Medulla oblongata (tissue), 1 donor: Measurements from ENCODE around the gene UQCRC1.

Source experiments
- DNase-seq: peaks from one replicate; pipeline ENCODE4 v3.0.0-alpha.2; 2015; ENCODE audit errors: extremely low spot score

UQCRC1 gene

GRCh38 chr3:48633743-48634142 is 24.3 kb upstream of the UQCRC1 start:
- DNase-seq: no peak

- no peak for DNase-seq
Measured at GRCh38 chr3:48633256-48633655, 23.8 kb upstream of the UQCRC1 start.

DNA sequence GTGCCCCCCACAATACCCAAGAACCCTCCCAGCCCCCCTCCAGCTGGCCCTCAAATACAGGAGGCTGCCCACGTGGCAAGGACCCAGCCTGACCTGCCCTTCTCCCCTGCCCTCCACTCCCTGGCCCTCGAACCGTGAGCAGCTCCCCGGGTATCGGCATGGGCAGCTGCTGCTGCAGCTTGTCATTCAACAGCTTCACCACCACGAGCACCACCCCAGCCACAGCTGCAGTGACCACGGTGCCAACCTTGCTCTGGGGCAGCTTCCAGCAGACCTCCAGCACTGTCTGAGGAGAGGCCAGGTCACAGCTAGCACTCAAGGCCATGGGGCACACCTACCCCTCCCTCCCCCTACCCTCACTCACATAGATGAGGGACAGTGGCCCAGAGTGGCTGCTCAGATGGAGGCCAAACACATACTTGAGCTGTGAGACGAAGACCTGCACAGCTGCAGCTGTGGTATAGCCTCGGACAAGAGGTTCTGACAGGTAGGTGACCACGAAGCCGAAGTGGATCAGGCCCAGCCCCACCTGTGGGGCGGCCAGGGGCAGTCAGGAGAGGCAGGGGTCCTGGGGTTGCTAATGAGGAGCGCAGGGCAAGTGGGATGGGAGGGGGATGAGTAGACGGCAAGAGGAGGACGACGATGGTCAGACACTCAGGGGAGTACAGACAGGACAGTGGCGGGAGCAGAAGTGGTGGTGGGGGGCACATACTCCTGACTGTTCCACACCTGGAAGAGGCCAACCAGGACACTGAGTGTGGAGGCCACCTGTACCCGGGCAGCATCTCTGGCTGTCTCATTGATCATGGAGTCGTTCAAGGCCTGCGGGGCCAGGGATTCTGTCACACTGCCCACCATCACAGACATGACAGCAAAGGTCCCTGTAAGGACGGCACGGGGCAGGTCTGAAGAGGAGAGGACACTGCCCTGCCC is 22.3 kb upstream of the UQCRC1 start:
- DNase-seq: no peak

- DNase-seq: no peak
Measured at GRCh38 chr3:48630833-48631232, 21.4 kb upstream of the UQCRC1 start.

GRCh38 chr3:48630407-48630806 is 21.0 kb upstream of the UQCRC1 start:
- DNase-seq: no peak

DNA sequence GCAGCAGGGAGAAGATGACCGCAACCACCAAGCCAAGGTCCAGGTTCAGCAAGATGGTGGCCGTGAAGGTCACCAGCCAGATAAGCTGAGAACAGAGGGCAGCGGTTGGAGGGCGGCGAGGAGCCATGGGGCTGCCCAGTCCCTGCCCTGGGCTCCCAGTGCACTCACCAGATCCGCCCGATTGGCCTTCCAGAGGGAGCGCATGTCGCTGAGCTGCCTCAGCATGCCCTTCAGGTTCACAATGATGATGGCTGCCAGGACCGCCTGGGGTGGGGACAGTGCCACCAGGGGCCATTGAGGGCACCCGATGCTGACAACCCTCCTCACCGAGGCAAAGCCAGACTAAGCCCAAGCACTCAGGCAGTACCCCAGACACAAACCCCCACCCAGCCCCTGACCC is 20.4 kb upstream of the UQCRC1 start:
- no peak for DNase-seq

GRCh38 chr3:48628277-48629017 is 19.0 kb upstream of the UQCRC1 start:
- DNase-seq: no peak

- DNase-seq: no peak
Measured at GRCh38 chr3:48625600-48625999, 16.2 kb upstream of the UQCRC1 start.

DNA sequence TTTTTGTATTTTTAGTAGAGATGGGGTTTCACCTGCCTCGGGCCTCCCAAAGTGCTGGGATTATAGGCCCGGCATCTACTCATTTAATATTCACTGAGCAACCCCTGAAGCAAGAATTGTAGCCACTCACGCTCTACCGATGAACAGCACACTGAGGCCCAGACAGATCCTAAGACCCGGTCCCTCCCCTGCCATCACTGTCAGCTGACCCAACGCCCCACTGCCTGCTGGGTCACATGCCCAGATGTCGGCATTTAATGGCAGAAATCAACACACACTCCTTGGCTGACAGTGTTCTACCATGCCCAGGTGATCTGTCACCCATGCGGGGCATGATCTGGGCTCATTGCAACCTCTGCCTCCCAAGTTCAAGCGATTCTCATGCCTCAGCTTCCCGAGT is 15.3 kb upstream of the UQCRC1 start:
- DNase-seq: no peak

DNA sequence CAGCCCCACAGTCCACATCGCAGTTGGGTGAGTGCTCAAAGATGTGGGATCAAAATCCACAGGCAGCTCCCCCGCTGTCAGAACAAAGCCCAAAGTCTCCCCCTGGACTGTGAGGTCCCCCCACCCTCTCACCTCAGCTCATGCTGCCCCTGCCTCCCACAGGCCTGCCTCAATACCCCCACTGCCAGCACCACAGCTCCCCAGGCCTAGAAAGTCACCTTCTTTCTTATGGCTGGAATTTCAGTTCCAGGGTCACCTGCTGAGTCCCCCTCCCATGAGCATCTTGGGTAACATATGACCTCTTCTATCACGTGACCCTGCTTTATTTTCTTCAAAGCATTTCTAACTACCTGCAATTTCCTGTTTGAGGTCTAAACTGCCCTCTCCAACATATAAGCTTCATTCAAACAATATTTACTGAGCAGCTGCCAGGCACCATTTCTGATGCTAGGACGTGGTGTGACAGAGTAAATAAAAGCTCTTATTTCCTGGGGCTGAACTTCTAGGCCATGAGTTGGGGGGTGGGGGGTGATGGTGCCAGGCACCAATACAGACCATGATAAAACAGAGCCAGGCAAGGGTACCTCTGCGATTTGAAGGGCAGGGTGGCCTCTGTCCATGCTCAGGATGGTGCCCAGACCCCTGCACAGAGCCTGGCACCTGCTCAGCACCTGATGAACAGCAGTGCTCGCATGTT is 14.6 kb upstream of the UQCRC1 start:
- DNase-seq: no peak

DNA sequence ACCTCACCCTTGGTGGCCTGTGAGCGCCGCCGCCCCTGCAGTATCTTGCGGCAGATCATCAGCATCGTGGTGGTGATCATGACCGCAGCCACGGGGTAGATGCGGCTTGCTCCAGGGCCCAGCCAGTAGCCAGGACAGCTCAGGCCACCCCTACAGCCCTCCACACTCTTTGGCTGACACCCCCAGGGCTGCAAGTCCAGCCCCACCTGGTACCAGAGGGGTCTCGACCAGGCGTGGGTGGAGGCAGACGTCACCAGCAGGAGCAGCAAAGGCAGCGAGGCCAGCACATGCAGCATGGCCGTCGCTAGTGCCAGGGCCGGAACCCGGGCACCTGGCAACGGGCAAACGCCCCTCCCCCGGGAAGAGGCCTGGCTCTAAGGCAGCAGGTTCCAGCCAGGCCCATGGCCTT is 12.0 kb upstream of the UQCRC1 start, which contains the start of gene TMEM89:
TMEM89 (minus strand) TSS at position 309 of the 409 bp plus-strand sequence; CDS start at position 296, 13 bp downstream.
- DNase-seq: no peak

GRCh38 chr3:48619541-48620524 is 10.4 kb upstream of the UQCRC1 start:
- DNase-seq: no peak

- no peak for DNase-seq
Measured at GRCh38 chr3:48617559-48617958, 8.1 kb upstream of the UQCRC1 start.

GRCh38 chr3:48614044-48614443 is 4.6 kb upstream of the UQCRC1 start:
- DNase-seq: no peak

DNA sequence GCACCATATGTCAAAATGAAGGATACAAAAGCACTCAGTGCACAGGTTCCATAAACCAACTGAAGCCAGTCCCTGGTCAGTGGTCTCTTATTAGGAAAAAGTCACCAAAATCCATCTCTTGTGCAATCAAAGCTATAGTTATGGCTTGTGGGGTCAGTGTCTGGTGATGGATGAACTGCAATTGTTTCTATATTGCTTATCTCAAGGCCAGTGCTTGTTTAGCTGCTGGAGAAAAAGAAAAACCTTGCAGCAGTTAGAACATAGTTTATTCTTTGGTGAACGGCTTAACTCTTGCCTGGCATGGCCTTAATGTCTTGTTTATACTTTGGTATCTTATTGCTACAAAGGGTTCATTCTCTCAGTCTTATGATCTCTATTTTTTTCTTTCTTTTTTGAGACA is 2.9 kb upstream of the UQCRC1 start:
- no peak for DNase-seq

- no peak for DNase-seq
Measured at GRCh38 chr3:48607519-48607918, 1.9 kb downstream of the UQCRC1 start.

- DNase-seq: no peak
Measured at GRCh38 chr3:48601622-48601994, 7.8 kb downstream of the UQCRC1 start.

DNA sequence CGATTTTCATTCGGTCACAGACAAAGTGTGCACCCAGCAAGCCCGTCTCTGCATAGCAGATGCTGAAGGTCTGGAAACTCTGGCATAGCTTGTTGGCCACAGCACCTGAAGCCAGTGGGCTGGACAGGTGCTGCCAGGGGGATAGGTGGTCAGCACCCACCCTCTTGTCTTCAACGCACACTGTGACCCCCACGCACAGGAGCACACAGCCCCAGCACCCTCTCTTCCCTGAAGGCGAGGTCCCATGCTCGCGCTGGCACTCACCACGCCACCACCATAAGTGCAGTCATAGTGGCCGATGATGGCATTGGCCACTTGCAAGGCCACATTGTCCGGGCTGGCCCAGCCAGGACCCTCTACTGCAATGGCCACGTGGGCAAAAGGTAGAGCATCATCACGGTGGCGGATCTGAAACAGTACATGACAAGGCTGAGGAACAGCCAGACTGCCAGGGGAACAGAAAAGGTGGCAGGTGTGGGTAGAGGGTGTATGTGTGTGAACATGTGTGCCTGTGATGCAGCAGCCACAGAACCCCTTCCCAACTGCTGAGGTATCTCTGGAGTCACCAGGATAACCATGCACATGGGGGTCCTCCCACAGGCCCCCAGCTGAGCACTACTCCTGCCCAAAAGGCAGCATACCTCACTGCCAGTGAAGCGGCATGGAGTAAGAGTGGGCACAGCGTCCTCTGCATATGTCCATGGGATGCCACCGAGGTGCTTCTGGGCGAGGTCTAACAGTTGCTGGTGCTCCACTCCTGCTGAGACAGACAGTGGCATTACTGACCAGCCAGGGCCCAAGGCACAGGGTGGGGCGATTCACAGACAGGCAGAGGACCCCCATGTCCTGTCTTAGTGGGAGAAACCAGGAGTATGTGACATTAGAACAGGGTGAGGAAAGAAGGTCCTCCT is 8.5 kb downstream of the UQCRC1 start:
- DNase-seq: no peak

- DNase-seq: no peak
Measured at GRCh38 chr3:48599509-48600285, 9.7 kb downstream of the UQCRC1 start.
